ENCODE results near the gene PPP1R37. TPM values are rescaled to one million over a fixed set of nuclear protein-coding genes. Genes with fewer than 3 reads are reported as not detected.

The PPP1R37 gene
- total RNA-seq, 1 experiment from 2014 or later: 20.4 TPM

DNA sequence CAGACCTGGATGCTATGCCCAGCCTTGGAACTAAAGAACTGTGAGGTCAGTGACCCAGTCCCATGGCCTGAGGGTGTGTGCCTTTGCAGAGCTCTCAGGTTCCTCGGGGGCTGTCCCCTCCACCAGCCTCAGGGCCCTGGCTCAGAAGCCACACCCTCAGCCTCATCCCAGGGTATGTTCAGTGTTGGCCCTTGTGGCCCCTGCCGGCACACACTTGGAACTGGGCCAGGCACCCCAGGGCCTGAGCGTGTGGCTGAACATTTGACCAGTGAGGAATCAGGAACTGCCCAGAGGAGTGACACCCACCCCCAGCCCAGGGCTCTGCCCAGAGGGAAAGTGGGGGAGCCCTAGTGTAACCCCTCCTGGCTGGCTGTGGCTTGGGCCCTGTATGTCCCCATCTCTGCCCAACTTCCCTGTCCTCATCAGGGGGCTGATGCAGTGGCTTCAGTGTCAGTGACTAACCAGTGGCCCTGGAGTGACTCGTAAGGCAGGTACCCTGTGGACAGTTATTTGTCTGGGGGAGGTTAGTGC, 57.8 kb downstream of the PPP1R37 start:
- CTCF ChIA-PET: no interaction called here
- TF ChIP-seq TCF7L2 (IDR thresholded peaks at IDR 0.05; ENCODE audit: low read depth, low read length) (no peak), POLR2AphosphoS5 (IDR thresholded peaks at IDR 0.05; ENCODE audit: low read depth, low read length) (no peak), SIN3A (IDR thresholded peaks at IDR 0.05; ENCODE audit: borderline replicate concordance, insufficient read depth, low read depth, low read length) (no peak)
- Histone ChIP-seq H3K4me3 (ENCODE audit: low read depth in 2 of 2, low read length in 2 of 2) (no peak overlapping the region), H3K36me3 (ENCODE audit: control insufficient read depth, insufficient read depth, low read length) (no peaks in the 10 kb centered on the region; the same call in 1 of the 2 replicates), H3K4me1 (ENCODE audit: control insufficient read depth, insufficient read depth, low read length) (no peaks in the 10 kb centered on the region), H3K27me3 (ENCODE audit: control insufficient read depth, insufficient read depth, low read length) (no peaks in the 10 kb centered on the region), H3K9me3 (ENCODE audit: control insufficient read depth, insufficient read depth, low read depth, low read length) (no peaks in the 10 kb centered on the region), H3K27ac (ENCODE audit: low read length) (no peak overlapping the region)
- in situ Hi-C loops (cut with HindIII; ENCODE audit: low pct_unique_long_range_greater_than_20kb, low sequenced_read_pairs): no loop called here
- intact Hi-C loops (cut with micrococcal nuclease; ENCODE audit: unreplicated experiment): no loop called here
- peak; percentile 39 for ATAC-seq
- BruUV-seq (replicated peaks): no TSS peak
- DNase-seq (ENCODE audit: low read depth, low spot score): no peak
- POLR2A ChIA-PET: no interaction called here

GRCh38 chr19:45151320-45151719, 58.3 kb downstream of the PPP1R37 start:
- intact Hi-C loops (cut with micrococcal nuclease; ENCODE audit: unreplicated experiment): no loop called here
- BruUV-seq (replicated peaks): no TSS peak
- no peaks in the 10 kb centered on the region for H3K27me3 ChIP-seq (ENCODE audit: control insufficient read depth, insufficient read depth, low read length)
- H3K4me3 ChIP-seq (ENCODE audit: low read depth in 2 of 2, low read length in 2 of 2): no peak overlapping the region
- no peak overlapping the region for H3K27ac ChIP-seq (ENCODE audit: low read length)
- in situ Hi-C loops (cut with HindIII; ENCODE audit: low pct_unique_long_range_greater_than_20kb, low sequenced_read_pairs): no loop called here
- DNase-seq (ENCODE audit: low read depth, low spot score) (no peak), ATAC-seq (no peak)
- H3K36me3 ChIP-seq (ENCODE audit: control insufficient read depth, insufficient read depth, low read length): no peaks in the 10 kb centered on the region; the same call in 1 of the 2 replicates
- H3K4me1 ChIP-seq (ENCODE audit: control insufficient read depth, insufficient read depth, low read length): no peaks in the 10 kb centered on the region
- H3K9me3 ChIP-seq (ENCODE audit: control insufficient read depth, insufficient read depth, low read depth, low read length): no peaks in the 10 kb centered on the region
- TF ChIP-seq CTCF (IDR thresholded peaks at IDR 0.05) (no peak), TCF7L2 (IDR thresholded peaks at IDR 0.05; ENCODE audit: low read depth, low read length) (no peak)
- CTCF ChIA-PET: no interaction called here
- POLR2A ChIA-PET: no interaction called here

DNA sequence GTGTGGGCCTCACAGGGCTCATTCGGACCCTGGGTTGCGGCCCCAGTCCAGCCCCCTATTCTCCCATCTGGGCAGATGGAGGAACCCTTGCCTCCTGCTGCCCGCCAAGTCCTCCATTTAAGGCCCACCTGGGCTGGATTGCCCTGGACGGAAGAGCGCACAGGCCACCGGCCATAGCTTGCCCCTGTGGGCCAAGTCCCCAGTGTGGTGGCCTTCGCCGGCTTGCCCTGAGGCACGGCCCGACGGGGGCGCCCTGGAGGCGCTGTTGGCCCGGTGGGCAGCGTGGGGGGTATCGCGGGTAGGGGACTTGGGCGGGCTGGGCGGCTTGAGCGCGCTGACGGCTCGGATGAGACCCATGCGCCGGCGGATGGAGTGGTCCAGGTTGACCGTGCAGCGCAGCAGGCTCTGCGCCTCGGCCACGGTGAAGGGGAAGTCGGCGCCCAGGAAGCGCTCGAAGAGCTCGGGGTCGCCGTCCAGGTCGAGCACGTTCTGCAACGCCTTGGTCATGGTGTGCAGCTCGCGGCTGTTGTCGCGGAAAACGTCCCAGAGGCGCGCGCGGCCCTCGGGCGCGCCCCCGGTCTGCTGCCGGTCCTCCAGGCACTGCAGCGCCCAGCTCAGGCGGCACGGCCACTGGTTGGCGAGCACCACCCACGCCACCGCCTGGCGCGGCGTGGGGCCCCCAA, 59.0 kb downstream of the PPP1R37 start:
- Histone ChIP-seq H3K27me3 (ENCODE audit: control insufficient read depth, insufficient read depth, low read length) (no peaks in the 10 kb centered on the region), H3K36me3 (ENCODE audit: control insufficient read depth, insufficient read depth, low read length) (no peaks in the 10 kb centered on the region), H3K9me3 (ENCODE audit: control insufficient read depth, insufficient read depth, low read depth, low read length) (no peaks in the 10 kb centered on the region), H3K27ac (ENCODE audit: low read length) (no peak overlapping the region), H3K4me3 (ENCODE audit: low read depth in 2 of 2, low read length in 2 of 2) (no peak overlapping the region), H3K4me1 (ENCODE audit: control insufficient read depth, insufficient read depth, low read length) (no peaks in the 10 kb centered on the region)
- BruUV-seq (replicated peaks): no TSS peak
- intact Hi-C loops (cut with micrococcal nuclease; ENCODE audit: unreplicated experiment): no loop called here
- POLR2A ChIA-PET: no interaction called here
- ATAC-seq (no peak), DNase-seq (ENCODE audit: low read depth, low spot score) (no peak)
- CTCF ChIA-PET: interaction anchor here (0.5 to 0.6 kb wide), 2 partner anchors 55 to 72 kb away, joined by 3 to 7 read pairs; no protein-coding TSS in a partner anchor
- TF ChIP-seq TCF7L2 (IDR thresholded peaks at IDR 0.05; ENCODE audit: low read depth, low read length) (no peak), SIN3A (IDR thresholded peaks at IDR 0.05; ENCODE audit: borderline replicate concordance, insufficient read depth, low read depth, low read length) (no peak)
- in situ Hi-C loops (cut with HindIII; ENCODE audit: low pct_unique_long_range_greater_than_20kb, low sequenced_read_pairs): no loop called here
